ENCODE data around the gene PRPF40B. TPM values are rescaled to one million over a fixed set of nuclear protein-coding genes. Genes with fewer than 3 reads are reported as not detected.

PRPF40B gene
- total RNA-seq, 1 donor from 2014 or later = 18.1 TPM

DNA sequence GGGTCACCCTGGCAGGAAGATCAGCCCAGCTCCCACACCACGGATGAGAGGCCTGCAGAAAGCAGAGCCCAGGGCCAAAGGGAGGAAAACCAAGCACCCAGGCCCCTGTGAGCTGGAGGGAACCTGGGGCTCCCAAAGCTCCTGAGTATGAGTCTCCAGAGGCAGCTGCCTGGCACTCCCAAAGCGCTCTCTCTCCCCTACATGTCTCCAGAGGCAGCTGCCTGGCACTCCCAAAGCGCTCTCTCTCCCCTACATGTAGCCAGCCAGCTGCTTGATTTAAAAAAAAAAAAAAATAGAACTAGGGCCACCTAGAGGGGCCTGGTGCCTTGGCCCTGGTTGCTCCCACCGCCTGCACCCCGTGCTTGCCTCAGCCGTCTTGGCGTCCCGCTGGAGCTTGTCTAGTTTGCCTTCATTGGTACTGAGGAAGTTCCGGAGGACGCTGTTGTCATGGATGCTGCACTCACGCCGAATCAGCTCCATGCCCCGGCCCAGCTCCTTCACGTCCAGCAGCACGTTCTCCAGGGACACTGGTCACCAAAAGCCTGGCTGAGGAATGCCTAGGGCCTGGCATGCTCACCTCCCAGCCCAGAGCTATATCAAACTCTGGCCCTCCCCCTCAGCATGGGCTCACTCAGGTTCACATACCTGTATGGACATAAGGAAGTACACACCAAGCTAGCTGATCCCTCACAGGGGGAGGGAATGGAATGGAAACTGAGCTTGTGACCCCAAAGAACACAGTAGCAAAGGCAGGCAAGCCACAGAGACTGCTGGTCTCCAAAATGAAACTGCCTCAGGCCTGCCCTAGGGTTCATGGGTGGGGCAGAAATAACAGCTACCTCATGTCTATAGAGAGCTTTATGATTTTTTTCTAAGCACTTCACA is 24.7 kb downstream of the PRPF40B start:
- no peak overlapping the region for H3K27ac ChIP-seq
- no peak overlapping the region for H3K27ac Mint-ChIP-seq

DNA sequence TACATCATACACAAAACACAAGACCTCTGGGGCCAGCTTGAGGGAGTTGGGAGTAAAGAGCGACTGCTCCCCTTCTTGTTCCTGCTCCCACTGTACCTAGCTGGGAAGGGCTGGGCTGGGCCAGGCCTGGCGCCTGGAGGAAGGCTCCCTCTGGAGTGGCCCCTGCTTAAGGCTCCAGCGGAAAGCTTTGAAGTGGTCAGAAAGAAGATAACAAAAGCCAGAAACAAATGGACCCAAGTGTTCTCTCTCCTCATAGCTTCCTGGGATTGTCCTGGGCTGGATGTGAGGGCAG is 25.3 kb downstream of the PRPF40B start:
- Histone ChIP-seq H3K27me3 (no peaks in the 10 kb centered on the region), H3K4me1 (peaks cover 9% of the 10 kb centered on the region), H3K27ac (no peak overlapping the region), H3F3A (ENCODE audit: low read depth) (peaks cover 6% of the 10 kb centered on the region), H3K9ac (no peak overlapping the region), H3K9me3 (ENCODE audit: low read depth) (no peaks in the 10 kb centered on the region), H4K20me1 (ENCODE audit: low read depth) (no peaks in the 10 kb centered on the region), H2AFZ (replicated peaks) (no peak overlapping the region), H3K4me3 (no peak overlapping the region), H3K4me2 (no peak overlapping the region), H3K79me2 (ENCODE audit: low read depth) (no peaks in the 10 kb centered on the region), H3K36me3 (no peaks in the 10 kb centered on the region)
- Mint-ChIP-seq H3K27me3 (ENCODE audit: insufficient read depth, low read depth) (no peaks in the 10 kb centered on the region), H3K27ac (no peak overlapping the region), H3K9me3 (no peaks in the 10 kb centered on the region), H3K4me3 (no peak overlapping the region), H3K4me1 (peaks cover 15% of the 10 kb centered on the region), H3K36me3 (peaks cover 36% of the 10 kb centered on the region)
- no peak for TF ChIP-seq EZH2phosphoT487 (IDR thresholded peaks at IDR 0.05)
- TF ChIP-seq, protein P1, sequence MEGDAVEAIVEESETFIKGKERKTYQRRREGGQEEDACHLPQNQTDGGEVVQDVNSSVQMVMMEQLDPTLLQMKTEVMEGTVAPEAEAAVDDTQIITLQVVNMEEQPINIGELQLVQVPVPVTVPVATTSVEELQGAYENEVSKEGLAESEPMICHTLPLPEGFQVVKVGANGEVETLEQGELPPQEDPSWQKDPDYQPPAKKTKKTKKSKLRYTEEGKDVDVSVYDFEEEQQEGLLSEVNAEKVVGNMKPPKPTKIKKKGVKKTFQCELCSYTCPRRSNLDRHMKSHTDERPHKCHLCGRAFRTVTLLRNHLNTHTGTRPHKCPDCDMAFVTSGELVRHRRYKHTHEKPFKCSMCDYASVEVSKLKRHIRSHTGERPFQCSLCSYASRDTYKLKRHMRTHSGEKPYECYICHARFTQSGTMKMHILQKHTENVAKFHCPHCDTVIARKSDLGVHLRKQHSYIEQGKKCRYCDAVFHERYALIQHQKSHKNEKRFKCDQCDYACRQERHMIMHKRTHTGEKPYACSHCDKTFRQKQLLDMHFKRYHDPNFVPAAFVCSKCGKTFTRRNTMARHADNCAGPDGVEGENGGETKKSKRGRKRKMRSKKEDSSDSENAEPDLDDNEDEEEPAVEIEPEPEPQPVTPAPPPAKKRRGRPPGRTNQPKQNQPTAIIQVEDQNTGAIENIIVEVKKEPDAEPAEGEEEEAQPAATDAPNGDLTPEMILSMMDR (IDR thresholded peaks at IDR 0.05) = no peak
- no peak for TF ChIP-seq EZH2 (IDR thresholded peaks at IDR 0.05)
- DNase-seq (ENCODE audit: low spot score) = no peak

More for the DNA sequence above, 24.7 kb downstream of the PRPF40B start:
- Histone ChIP-seq H3F3A (ENCODE audit: low read depth) (peaks cover 6% of the 10 kb centered on the region), H3K4me2 (no peak overlapping the region), H3K9ac (no peak overlapping the region), H3K79me2 (ENCODE audit: low read depth) (no peaks in the 10 kb centered on the region), H3K4me3 (no peak overlapping the region), H2AFZ (replicated peaks) (no peak overlapping the region), H3K27me3 (no peaks in the 10 kb centered on the region), H3K4me1 (peaks cover 9% of the 10 kb centered on the region), H3K9me3 (ENCODE audit: low read depth) (no peaks in the 10 kb centered on the region), H3K36me3 (no peaks in the 10 kb centered on the region), H4K20me1 (ENCODE audit: low read depth) (no peaks in the 10 kb centered on the region)
- Mint-ChIP-seq H3K27me3 (ENCODE audit: insufficient read depth, low read depth) (no peaks in the 10 kb centered on the region), H3K4me3 (no peak overlapping the region), H3K36me3 (peaks cover 32% of the 10 kb centered on the region), H3K9me3 (no peaks in the 10 kb centered on the region), H3K4me1 (peaks cover 15% of the 10 kb centered on the region)
- TF ChIP-seq EZH2phosphoT487 (IDR thresholded peaks at IDR 0.05) = no peak
- TF ChIP-seq, protein P1 (IDR thresholded peaks at IDR 0.05) = no peak
- no peak for TF ChIP-seq EZH2 (IDR thresholded peaks at IDR 0.05)
- no peak for DNase-seq (ENCODE audit: low spot score)

DNA sequence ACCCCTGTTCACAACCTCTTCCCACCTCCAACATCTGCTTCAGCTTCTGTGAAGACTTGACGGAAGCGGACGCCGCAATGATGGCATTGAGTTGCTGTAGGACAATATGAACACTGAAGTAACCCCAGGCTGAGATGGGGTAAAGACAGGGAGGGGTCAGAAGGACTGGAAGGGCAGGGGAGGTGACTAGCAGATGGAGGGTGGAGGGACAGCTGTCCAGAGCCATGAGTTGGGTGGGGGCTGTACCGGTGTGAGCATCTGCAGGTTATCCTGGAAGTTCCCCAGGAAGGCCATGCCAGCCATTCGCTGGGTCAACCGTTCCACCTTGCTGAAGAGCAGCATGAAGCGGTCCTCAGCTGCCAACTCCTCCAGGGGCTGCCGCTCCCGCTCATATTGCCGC is 26.1 kb downstream of the PRPF40B start:
- Histone ChIP-seq H3F3A (ENCODE audit: low read depth) (peaks cover 6% of the 10 kb centered on the region), H2AFZ (replicated peaks) (no peak overlapping the region), H3K9ac (no peak overlapping the region), H3K4me3 (no peak overlapping the region), H4K20me1 (ENCODE audit: low read depth) (no peaks in the 10 kb centered on the region), H3K4me1 (peaks cover 9% of the 10 kb centered on the region), H3K27ac (no peak overlapping the region), H3K9me3 (ENCODE audit: low read depth) (no peaks in the 10 kb centered on the region), H3K36me3 (no peaks in the 10 kb centered on the region), H3K4me2 (no peak overlapping the region), H3K79me2 (ENCODE audit: low read depth) (no peaks in the 10 kb centered on the region), H3K27me3 (no peaks in the 10 kb centered on the region)
- H3K27me3 Mint-ChIP-seq (ENCODE audit: insufficient read depth, low read depth) = peaks cover 2% of the 10 kb centered on the region
- TF ChIP-seq EZH2phosphoT487 (IDR thresholded peaks at IDR 0.05) (no peak), EZH2 (IDR thresholded peaks at IDR 0.05) (no peak)
- TF ChIP-seq, protein P1 (IDR thresholded peaks at IDR 0.05) = no peak
- H3K27ac Mint-ChIP-seq = no peak overlapping the region
- H3K36me3 Mint-ChIP-seq = peaks cover 37% of the 10 kb centered on the region
- no peak overlapping the region for H3K4me3 Mint-ChIP-seq
- peaks cover 15% of the 10 kb centered on the region for H3K4me1 Mint-ChIP-seq
- H3K9me3 Mint-ChIP-seq = no peaks in the 10 kb centered on the region
- no peak for DNase-seq (ENCODE audit: low spot score)

All from neural progenitor cell (in vitro differentiated cells).